Parathyroid adenoma (tissue), 2 donors: ENCODE measurements around the gene PI4K2B.

Experiments used
- H2AFZ ChIP-seq: fragments of 300-600 bp; sonication (generic); one replicate; pipeline ENCODE4 v1.7.0; 2017; ENCODE audit warnings: antibody characterized with exemption, mild to moderate bottlenecking
- H3K27ac ChIP-seq: fragments of 300-600 bp; sonication (generic); one replicate; pipeline ENCODE4 v1.7.0; 2017
- H3K27me3 ChIP-seq: fragments of 300-600 bp; sonication (generic); one replicate; pipeline ENCODE4 v1.7.0; 2017; ENCODE audit warnings: low read length; ENCODE audit not compliant: control insufficient read depth, insufficient read depth
- H3K36me3 ChIP-seq: fragments of 300-600 bp; sonication (generic); one replicate; pipeline ENCODE4 v1.7.0; 2017; ENCODE audit warnings: low read length; ENCODE audit not compliant: control insufficient read depth, insufficient read depth
- H3K4me1 ChIP-seq: fragments of 300-600 bp; sonication (generic); one replicate; pipeline ENCODE4 v1.7.0; 2017; ENCODE audit warnings: control low read depth
- H3K4me2 ChIP-seq: fragments of 300-600 bp; sonication (generic); one replicate; pipeline ENCODE4 v1.7.0; 2017; ENCODE audit warnings: low read length
- H3K4me3 ChIP-seq: fragments of 300-600 bp; sonication (generic); one replicate; pipeline ENCODE4 v1.7.0; 2017; ENCODE audit warnings: low read depth, low read length
- H3K79me2 ChIP-seq: fragments of 300-600 bp; sonication (generic); one replicate; pipeline ENCODE4 v1.7.0; 2017; ENCODE audit warnings: control low read depth
- H3K9ac ChIP-seq: fragments of 300-600 bp; sonication (generic); one replicate; pipeline ENCODE4 v1.7.0; 2017; ENCODE audit warnings: mild to moderate bottlenecking
- H3K9me3 ChIP-seq: fragments of 300-600 bp; sonication (generic); one replicate; pipeline ENCODE4 v1.7.0; 2017; ENCODE audit warnings: low read length; ENCODE audit not compliant: control insufficient read depth
- CTCF ChIP-seq: fragments of 300-600 bp; sonication (generic); IDR thresholded peaks from one replicate; pipeline ENCODE4 v1.7.0; 2017; ENCODE audit warnings: antibody characterized with exemption, mild to moderate bottlenecking
- donor health status: primary hyperparathyroidism.

Gene PI4K2B

GRCh38 chr4:25303578-25303977 is 69.7 kb downstream of the PI4K2B start:
- peak overlapping the region; percentile 32 for H3K27ac ChIP-seq
- no peak for TF ChIP-seq CTCF

GRCh38 chr4:25306518-25307057 is 72.8 kb downstream of the PI4K2B start:
- Histone ChIP-seq H3K36me3 (no peaks in the 10 kb centered on the region), H3K79me2 (no peaks in the 10 kb centered on the region), H3K27ac (no peak overlapping the region), H3K4me1 (peaks cover 7% of the 10 kb centered on the region), H3K27me3 (no peaks in the 10 kb centered on the region), H3K9ac (no peak overlapping the region), H3K9me3 (no peaks in the 10 kb centered on the region), H2AFZ (no peak overlapping the region), H3K4me2 (no peak overlapping the region), H3K4me3 (no peak overlapping the region)
- TF ChIP-seq CTCF = no peak

More at GRCh38 chr4:25303578-25303977, 69.7 kb downstream of the PI4K2B start:
- H3K79me2 ChIP-seq = no peaks in the 10 kb centered on the region
- H3K9ac ChIP-seq = no peak overlapping the region
- peaks cover 10% of the 10 kb centered on the region for H3K4me1 ChIP-seq
- no peaks in the 10 kb centered on the region for H3K27me3 ChIP-seq
- no peaks in the 10 kb centered on the region for H3K9me3 ChIP-seq
- H3K36me3 ChIP-seq = no peaks in the 10 kb centered on the region
- H3K4me3 ChIP-seq = no peak overlapping the region
- H3K4me2 ChIP-seq = no peak overlapping the region
- no peak overlapping the region for H2AFZ ChIP-seq

GRCh38 chr4:25307596-25307995 is 73.8 kb downstream of the PI4K2B start:
- Histone ChIP-seq H3K4me3 (no peak overlapping the region), H3K27me3 (no peaks in the 10 kb centered on the region), H3K4me1 (peaks cover 7% of the 10 kb centered on the region), H3K9me3 (no peaks in the 10 kb centered on the region), H3K4me2 (no peak overlapping the region), H3K9ac (no peak overlapping the region), H3K36me3 (no peaks in the 10 kb centered on the region), H3K79me2 (no peaks in the 10 kb centered on the region), H2AFZ (peak overlapping the region; percentile 69), H3K27ac (no peak overlapping the region)
- TF ChIP-seq CTCF = no peak

- H3K4me2 ChIP-seq = no peak overlapping the region
- H3K9ac ChIP-seq = no peak overlapping the region
- no peak for TF ChIP-seq CTCF
- H3K79me2 ChIP-seq = no peaks in the 10 kb centered on the region
- H3K36me3 ChIP-seq = no peaks in the 10 kb centered on the region
- H3K4me1 ChIP-seq = peaks cover 5% of the 10 kb centered on the region
- no peak overlapping the region for H3K4me3 ChIP-seq
- H3K27me3 ChIP-seq = no peaks in the 10 kb centered on the region
- H2AFZ ChIP-seq = no peak overlapping the region
- H3K9me3 ChIP-seq = no peaks in the 10 kb centered on the region
- no peak overlapping the region for H3K27ac ChIP-seq
Measured at GRCh38 chr4:25308306-25308705, 74.5 kb downstream of the PI4K2B start.

- no peaks in the 10 kb centered on the region for H3K27me3 ChIP-seq
- H3K27ac ChIP-seq = no peak overlapping the region
- no peak for TF ChIP-seq CTCF
- no peak overlapping the region for H3K4me3 ChIP-seq
- no peaks in the 10 kb centered on the region for H3K79me2 ChIP-seq
- H3K4me1 ChIP-seq = peaks cover 3% of the 10 kb centered on the region
- H3K4me2 ChIP-seq = no peak overlapping the region
- H3K9me3 ChIP-seq = no peaks in the 10 kb centered on the region
- no peak overlapping the region for H3K9ac ChIP-seq
- H3K36me3 ChIP-seq = no peaks in the 10 kb centered on the region
- H2AFZ ChIP-seq = no peak overlapping the region
Measured at GRCh38 chr4:25308761-25309160, 74.9 kb downstream of the PI4K2B start.
